Measurements from ENCODE around the gene TAF6.

DNA sequence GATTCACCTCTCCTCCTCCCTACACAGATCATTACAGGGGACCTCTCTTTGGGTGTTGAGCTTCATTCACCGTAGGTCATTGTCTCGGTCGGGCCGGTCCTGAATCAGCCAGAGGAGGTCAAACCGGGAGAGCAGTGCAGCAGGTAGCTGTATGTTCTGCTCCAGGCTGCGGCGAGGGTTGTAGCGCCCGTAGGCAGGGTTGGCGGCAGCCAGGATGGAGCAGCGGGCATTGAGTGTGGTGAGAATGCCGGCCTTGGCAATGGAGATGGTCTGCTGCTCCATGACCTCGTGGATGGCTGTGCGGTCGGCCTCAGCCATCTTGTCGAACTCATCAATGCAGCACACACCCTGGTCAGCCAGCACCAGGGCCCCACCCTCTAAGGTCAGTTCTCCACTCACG, 23.5 kb downstream of the TAF6 start:
- no peak for TF ChIP-seq TAF1 (IDR thresholded peaks at IDR 0.05; ENCODE audit: low read depth)
- TF ChIP-seq TEAD4 (IDR thresholded peaks at IDR 0.05), result no peak
- TF ChIP-seq, protein P1, sequence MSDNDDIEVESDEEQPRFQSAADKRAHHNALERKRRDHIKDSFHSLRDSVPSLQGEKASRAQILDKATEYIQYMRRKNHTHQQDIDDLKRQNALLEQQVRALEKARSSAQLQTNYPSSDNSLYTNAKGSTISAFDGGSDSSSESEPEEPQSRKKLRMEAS (IDR thresholded peaks at IDR 0.05), result no peak
- no peak for TF ChIP-seq FOXM1 (IDR thresholded peaks at IDR 0.05; ENCODE audit: borderline replicate concordance, low read depth)
- TF ChIP-seq CEBPB (IDR thresholded peaks at IDR 0.05), result no peak
- no peak for TF ChIP-seq RAD21 (IDR thresholded peaks at IDR 0.05; ENCODE audit: low read depth)
- no peak for TF ChIP-seq REST (IDR thresholded peaks at IDR 0.05; ENCODE audit: low read depth)
- no peak for TF ChIP-seq CREB1 (IDR thresholded peaks at IDR 0.05; ENCODE audit: low read depth)
